Ecto neural progenitor cell (in vitro differentiated cells): Measurements from ENCODE around the gene CEP44.
"Not testable (repeated sequence)": the region's sequence is repeated elsewhere in the genome, so short reads cannot be mapped to it uniquely, and the experiment has no call there.

ENCODE experiments used
- DNase-seq: peaks from one replicate; pipeline ENCODE4 v3.0.0-alpha.2; 2018; ENCODE audit warnings: low spot score

CEP44 gene

GRCh38 chr4:174324236-174324635 is 40.5 kb downstream of the CEP44 start:
- DNase-seq: no peak

- no peak for DNase-seq
Measured at GRCh38 chr4:174324725-174325124, 41.0 kb downstream of the CEP44 start.

GRCh38 chr4:174332741-174333493 is 49.2 kb downstream of the CEP44 start:
- no peak for DNase-seq

- no peak for DNase-seq
Measured at GRCh38 chr4:174334628-174335027, 50.9 kb downstream of the CEP44 start.

GRCh38 chr4:174340714-174341113 is 57.0 kb downstream of the CEP44 start:
- DNase-seq: no peak

- DNase-seq: no peak
Measured at GRCh38 chr4:174349156-174349555, 65.4 kb downstream of the CEP44 start.

- DNase-seq: no peak
Measured at GRCh38 chr4:174352061-174352819, 68.5 kb downstream of the CEP44 start.

- DNase-seq: no peak
Measured at GRCh38 chr4:174357321-174357720, 73.6 kb downstream of the CEP44 start.

- DNase-seq: no peak
Measured at GRCh38 chr4:174358410-174358809, 74.7 kb downstream of the CEP44 start.

- DNase-seq: no peak
Measured at GRCh38 chr4:174358829-174359228, 75.1 kb downstream of the CEP44 start.

- DNase-seq: no peak
Measured at GRCh38 chr4:174362340-174362739, 78.6 kb downstream of the CEP44 start.

- DNase-seq: not testable (repeated sequence)
Measured at GRCh38 chr4:174363782-174364181, 80.1 kb downstream of the CEP44 start.

GRCh38 chr4:174365018-174365587 is 81.4 kb downstream of the CEP44 start:
- DNase-seq: no peak

GRCh38 chr4:174369985-174370384 is 86.3 kb downstream of the CEP44 start:
- DNase-seq: no peak

- no peak for DNase-seq
Measured at GRCh38 chr4:174373821-174374220, 90.1 kb downstream of the CEP44 start.

GRCh38 chr4:174375422-174375821 is 91.7 kb downstream of the CEP44 start:
- DNase-seq: no peak

- DNase-seq: no peak
Measured at GRCh38 chr4:174377613-174378012, 93.9 kb downstream of the CEP44 start.

- DNase-seq: no peak
Measured at GRCh38 chr4:174378951-174379350, 95.2 kb downstream of the CEP44 start.

GRCh38 chr4:174380206-174380605 is 96.5 kb downstream of the CEP44 start:
- DNase-seq: not testable (repeated sequence)

- DNase-seq: no peak
Measured at GRCh38 chr4:174380699-174381439, 97.2 kb downstream of the CEP44 start.

GRCh38 chr4:174381440-174381800 is 97.7 kb downstream of the CEP44 start:
- DNase-seq: no peak
